Hypothalamus (tissue), 51 donors: ENCODE data around the gene BPIFA2.
"Not testable (repeated sequence)": the region's sequence is repeated elsewhere in the genome, so short reads cannot be mapped to it uniquely, and the experiment has no call there.

Experiments used
- DNase-seq, 51 donors: peaks; one replicate each; lab custom pipeline; 2025; lab: John Stamatoyannopoulos, UW

The BPIFA2 gene, protein sequence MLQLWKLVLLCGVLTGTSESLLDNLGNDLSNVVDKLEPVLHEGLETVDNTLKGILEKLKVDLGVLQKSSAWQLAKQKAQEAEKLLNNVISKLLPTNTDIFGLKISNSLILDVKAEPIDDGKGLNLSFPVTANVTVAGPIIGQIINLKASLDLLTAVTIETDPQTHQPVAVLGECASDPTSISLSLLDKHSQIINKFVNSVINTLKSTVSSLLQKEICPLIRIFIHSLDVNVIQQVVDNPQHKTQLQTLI

GRCh38 chr20:33167859-33168258, at the start of gene BPIFA2:
Gene BPIFA2 (plus strand): TSS chr20:33168159. CDS start chr20:33169146, 987 bp downstream.
- no peak for DNase-seq

- DNase-seq = no peak
Measured at GRCh38 chr20:33119725-33120720, 47.9 kb upstream of the BPIFA2 start.

- DNase-seq = no peak
Measured at GRCh38 chr20:33120934-33121333, 47.0 kb upstream of the BPIFA2 start.

- DNase-seq = not testable (repeated sequence)
Measured at GRCh38 chr20:33122297-33122696, 45.7 kb upstream of the BPIFA2 start.

- no peak for DNase-seq
Measured at GRCh38 chr20:33124261-33124660, 43.7 kb upstream of the BPIFA2 start.

DNA sequence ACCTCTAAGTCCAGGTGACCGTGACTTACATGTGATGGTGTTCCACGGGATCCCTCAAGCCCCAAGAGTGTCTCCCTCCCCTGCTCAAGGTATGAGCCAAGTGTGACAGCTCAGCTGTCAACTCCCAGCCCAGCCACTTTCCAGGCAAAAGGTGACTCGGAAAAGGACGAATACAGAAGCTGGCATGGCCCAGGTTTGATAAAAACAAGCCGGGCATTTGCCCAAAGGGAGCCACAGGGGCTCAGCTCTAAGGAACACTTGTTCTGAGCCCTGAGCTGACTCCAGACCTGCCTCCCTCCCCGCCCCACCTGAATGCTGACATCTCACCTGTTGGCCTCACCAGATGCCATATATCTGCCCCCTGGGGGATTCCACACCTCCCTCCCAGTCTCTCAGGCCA, 43.0 kb upstream of the BPIFA2 start:
- no peak for DNase-seq

DNA sequence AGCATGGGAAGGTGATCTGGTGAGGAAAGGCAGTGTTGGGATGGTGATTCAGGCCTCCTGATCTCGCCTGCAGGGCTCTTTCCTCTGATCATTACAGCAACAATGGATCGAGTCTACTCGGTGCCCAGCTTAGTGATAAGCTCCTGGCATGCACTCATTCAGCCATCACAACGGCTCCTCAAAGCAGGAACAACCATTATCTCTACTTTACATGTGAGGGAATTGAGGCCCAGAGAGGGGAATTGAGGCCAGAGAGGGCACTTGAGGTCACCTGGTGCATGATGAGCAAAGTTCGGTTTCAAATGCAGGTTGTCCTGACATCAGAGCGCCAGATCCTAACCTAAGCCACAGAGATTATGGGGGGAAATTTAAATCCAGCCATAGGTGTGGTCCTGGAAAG, 42.0 kb upstream of the BPIFA2 start:
- no peak for DNase-seq

DNA sequence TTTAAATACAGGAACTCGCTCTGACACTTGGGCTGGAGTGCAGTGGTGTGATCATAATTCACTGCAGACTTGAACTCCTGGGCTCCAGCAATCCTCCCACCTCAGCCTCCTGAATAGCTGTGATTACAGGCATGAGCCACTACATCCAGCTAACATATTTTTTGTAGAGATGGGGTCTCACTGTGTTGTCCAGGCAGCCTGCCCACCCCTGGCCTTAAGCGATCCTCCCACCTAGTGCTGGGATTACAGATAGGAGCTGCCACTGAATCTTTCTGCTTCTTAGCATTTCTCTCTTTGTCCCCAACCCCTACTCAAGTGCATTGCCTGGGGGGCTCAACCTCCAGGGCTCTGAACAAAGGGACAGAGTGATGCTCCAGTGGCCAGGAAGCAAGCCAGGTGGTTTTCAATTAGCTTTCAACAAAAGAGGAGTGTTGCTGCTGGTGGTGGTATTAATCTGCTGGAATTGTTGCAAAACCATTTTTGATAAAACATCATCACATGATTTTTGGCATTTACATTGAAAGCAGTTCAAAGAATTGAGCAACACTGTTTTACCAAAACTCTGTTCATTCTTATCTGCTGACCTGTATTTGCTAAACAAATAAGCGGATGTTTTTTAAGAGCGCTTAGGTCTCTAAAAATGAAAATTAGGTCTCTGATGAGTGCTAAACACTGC, 40.4 kb upstream of the BPIFA2 start:
- no peak for DNase-seq

DNA sequence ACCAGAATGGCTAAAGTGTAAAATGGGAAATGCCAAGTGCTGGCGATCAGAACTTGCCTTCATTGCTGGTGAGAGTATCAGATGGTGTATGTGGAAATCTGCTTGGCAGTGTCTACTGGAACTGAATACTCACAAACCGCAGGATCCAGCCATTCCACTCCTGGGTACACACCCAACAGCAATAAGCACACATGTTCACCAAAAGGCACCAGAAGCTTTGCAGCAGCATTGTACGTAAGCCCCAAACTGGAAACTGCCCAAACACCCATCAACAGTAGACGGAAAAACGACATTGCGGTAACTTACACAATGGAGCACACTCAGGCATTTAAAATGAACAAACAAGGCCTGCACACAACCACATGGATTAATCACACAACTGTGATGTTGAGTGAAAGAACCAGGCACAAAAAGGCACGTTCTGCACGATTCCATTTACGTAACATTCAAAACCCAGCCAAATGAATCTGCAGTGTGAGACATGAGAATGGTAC, 37.3 kb upstream of the BPIFA2 start:
- DNase-seq = no peak

DNA sequence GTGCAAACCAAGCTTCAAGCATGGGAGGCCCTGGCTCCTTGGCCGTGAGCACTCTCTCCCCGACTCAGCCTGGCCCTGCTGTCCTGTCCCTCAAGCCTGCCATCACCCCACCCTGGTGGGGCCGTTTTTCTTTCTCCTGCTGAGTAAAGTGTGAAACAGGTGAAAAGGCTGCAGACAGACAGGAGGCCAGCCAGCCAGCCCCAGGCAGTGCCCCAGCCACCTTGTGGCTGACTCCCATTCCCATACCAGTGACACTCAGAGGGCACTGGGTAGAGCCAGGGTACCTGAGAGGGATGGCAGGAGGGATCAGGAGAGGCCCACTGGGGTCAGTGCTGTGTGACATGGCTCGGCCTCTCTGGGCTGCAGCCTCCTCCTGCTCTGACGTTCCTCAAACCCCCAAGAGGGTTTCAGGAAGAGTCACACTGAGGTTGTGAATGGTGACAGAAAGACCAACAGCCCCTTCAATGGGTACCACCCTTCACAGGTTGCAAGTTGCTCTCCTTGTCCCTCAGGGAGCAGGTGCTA, 35.9 kb upstream of the BPIFA2 start:
- no peak for DNase-seq

DNA sequence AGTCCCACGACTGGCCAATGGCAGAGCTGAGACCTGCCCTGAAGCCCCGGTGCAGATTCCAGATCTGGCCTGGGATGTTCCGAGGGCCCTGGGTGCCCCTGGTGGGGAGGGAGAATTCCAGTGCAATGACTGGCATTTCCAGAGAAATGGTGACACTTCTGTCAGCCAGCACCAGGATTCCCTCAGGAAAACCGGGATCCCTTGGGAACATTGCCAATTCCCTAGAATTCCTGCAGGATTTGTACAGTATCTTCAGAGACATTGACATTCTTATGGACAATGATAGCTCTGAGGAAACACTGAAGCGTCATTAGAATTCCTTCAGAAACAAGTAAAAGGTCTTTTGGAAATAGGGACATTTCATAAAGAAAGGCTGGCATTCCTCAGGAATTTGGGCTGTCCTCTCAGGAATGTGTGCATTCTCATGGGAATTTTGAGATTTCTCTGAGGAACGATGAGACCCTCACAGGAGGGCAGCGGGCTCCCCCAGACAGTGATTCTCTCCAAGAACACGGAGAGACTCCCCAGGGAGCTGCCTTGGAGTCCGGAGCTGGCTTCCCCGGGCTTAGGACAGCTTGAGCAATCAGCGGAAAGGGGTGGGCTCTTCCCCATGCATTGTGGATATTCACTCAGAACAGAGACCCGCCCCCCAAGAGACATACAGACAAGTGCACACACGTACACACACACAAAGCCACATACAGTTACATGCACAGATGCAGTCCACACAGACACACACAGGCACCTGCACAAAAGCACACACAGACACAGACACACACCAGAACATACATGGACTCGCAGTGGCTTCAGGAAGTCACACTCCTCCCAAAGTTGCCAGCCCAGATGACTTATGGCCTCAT, 35.2 kb upstream of the BPIFA2 start:
- no peak for DNase-seq

DNA sequence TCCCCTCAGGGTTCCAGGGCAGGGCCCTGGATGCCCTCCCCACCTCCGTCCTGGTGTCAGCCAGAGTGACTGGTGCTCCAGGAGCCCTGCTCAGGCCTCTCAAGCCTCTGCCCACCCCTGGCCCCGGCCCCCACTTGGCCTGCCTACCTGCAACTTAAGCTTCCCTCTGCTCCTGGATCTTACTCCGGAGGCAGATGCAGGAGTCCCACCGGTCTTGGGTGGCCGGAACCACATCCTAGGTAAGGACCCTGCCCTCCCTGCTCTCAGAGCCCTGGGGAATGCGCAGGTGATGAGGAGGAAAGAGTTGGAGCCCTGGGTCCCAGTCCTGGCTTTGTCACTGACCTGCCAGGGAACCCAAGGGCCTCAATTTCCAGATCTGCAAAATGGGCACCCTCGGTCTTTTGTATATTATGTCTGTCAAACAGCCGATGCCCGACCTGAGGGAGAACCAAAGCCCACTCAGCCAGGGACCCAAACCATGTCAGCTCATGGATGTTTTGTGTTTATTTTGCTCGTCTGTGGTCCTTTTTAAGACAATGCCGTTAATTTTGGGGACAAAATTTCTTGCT, 34.5 kb upstream of the BPIFA2 start:
- no peak for DNase-seq

DNA sequence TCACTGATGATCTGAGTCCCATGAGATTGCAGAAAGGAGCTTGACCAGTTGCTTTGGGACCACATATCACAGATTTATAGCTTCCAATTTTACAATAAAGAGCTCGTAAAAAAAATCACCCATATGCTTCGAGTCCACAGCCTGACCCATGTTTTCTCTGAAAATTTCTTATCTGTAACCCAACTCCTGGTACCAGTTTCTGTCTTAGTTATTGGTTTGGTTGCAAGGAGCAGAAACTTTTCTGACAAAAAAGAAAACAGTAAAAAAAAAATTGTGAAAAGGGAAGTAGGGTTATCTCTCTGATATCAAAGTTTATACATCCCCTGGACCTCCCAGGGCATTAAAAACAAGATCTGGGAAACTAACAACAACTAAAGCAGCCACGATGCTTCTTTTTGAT, 30.8 kb upstream of the BPIFA2 start:
- DNase-seq = no peak

GRCh38 chr20:33139467-33139866, 28.5 kb upstream of the BPIFA2 start:
- DNase-seq = no peak

DNA sequence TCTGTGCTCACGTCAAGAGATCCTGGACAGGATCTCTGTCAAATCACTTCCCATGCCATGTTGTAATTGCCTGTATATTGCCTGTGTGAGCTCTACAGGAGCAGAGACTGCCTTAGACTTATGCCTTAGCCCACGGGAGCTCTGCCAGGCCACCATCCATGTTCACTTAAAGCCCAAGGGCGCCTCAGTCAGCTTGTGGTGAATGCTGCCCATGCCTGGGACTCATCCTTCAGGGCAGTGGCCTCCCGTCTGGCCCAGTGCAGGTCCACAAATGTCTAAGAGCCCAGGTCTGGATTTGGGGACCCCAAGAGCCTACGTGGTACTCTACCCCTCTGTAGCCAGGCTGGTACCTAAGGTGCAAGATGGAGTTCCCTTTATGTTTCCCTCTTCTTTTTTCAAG, 22.4 kb upstream of the BPIFA2 start:
- no peak for DNase-seq

- no peak for DNase-seq
Measured at GRCh38 chr20:33147299-33147698, 20.7 kb upstream of the BPIFA2 start.

- DNase-seq = no peak
Measured at GRCh38 chr20:33148040-33148439, 19.9 kb upstream of the BPIFA2 start.

DNA sequence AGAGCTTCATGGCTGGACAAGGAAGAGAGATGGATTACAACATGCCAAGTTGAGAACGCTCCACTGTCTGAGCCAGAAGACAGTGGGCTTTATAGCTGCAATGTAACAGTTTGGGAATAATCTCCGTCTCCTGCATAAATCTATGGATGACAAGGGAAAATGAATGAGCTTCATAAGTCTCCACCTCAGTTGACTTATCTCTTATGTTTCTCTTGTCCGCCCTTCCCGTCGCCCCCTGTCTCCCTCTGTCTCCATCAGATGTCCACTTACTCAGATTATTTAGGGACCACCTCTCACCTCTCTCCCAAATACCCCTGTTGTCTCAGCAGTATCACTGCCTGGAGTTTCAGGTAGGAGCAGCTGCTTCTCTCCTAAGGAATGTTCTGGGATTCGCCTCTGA, 13.7 kb upstream of the BPIFA2 start:
- no peak for DNase-seq

- no peak for DNase-seq
Measured at GRCh38 chr20:33158637-33159385, 9.1 kb upstream of the BPIFA2 start.
